Measurements from ENCODE around the gene GNPTG. TPM values are rescaled to one million over a fixed set of nuclear protein-coding genes. Genes with fewer than 3 reads are reported as not detected.

Gene GNPTG
- total and polyA plus RNA-seq, 2 of the 8 experiments (the other 6 are each of a cell fraction or from before 2014, with no cell fraction given), result 26.2 to 51.2 TPM

DNA sequence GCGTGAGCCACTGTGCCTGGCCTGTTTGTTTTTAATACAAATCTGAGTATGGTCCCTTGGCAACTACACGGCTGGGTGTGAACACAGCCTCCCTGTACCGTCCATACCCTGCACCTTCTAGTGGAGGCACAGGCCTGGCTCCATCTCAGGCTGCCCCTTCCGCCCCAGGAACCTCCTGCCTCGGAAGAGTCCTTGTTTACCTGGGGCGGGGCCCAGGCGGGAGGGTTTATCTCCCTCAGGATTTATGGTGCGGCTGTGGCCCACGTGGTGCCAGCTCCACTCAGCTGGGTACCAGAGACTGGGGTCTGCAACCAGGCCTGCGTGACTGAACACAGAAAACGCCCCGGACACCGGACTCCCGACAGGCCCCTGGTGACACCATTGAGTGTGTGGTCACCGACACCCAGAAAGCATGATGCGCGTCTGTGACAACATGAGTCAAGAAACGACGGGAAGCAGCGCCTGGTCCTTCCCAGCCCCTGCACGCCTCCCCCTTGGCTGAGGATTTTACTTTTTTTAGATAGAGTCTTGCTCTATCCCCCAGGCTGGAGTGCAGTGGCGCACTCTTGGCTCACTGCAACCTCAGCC lies 43.8 kb downstream of the GNPTG start:
- no peak overlapping the region for H3K9ac ChIP-seq (replicated peaks in 1 of 4; ENCODE audit: extremely low read depth in 1 of 4, low read depth in 3 of 4, low read length in 3 of 4)
- H3K14ac ChIP-seq (ENCODE audit: insufficient read length), result no peak overlapping the region
- 93% methylated on average over 20 of the region's 22 CpGs; no CpG with 5 or more reads in 1 of the 2 experiments for WGBS, 2 experiments (ENCODE audit: extremely low coverage in 1 of 2, insufficient coverage in 1 of 2, insufficient read length in 1 of 2, insufficient replicate concordance in 2 of 2, low coverage in 1 of 2, low lambda C conversion rate in 2 of 2, missing lambda C conversion rate in 1 of 2)
- ChIA-PET CTCF (ENCODE audit: partially characterized antibody) (no interaction called here), POLR2A (ENCODE audit: partially characterized antibody) (no interaction called here)
- no peak overlapping the region for H3K18ac ChIP-seq (ENCODE audit: extremely low read depth, low read length)
- H3K9me3 ChIP-seq (ENCODE audit: insufficient read depth in 2 of 2, low read depth in 1 of 2, low read length in 1 of 2), result no peaks in the 10 kb centered on the region
- H4K20me1 ChIP-seq (replicated peaks in 1 of 2; ENCODE audit: control insufficient read depth in 1 of 2, insufficient read depth in 2 of 2, low read length in 2 of 2), result peaks cover 0 to 4% of the 10 kb centered on the region in 2 experiments
- no peak overlapping the region for H2BK12ac ChIP-seq (ENCODE audit: low read depth, low read length)
- H3K23ac ChIP-seq (ENCODE audit: insufficient read length), result no peak overlapping the region
- no peak for FAIRE-seq
- H4K91ac ChIP-seq (replicated peaks; ENCODE audit: insufficient read length, low read length), result no peak overlapping the region
- no peak overlapping the region for H4K5ac ChIP-seq (ENCODE audit: insufficient read length, low read depth, low read length)
- DNase-seq (ENCODE audit: low read depth in 1 of 2, low spot score in 2 of 2), result no peak
- H2BK5ac ChIP-seq (ENCODE audit: low read depth, low read length), result no peak overlapping the region
- H4K8ac ChIP-seq (ENCODE audit: extremely low read depth, insufficient read depth, low read length), result no peak overlapping the region
- H3K79me2 ChIP-seq (ENCODE audit: control insufficient read depth in 1 of 2, insufficient read depth in 2 of 2, low read length in 2 of 2), result no peaks in the 10 kb centered on the region
- H3K79me1 ChIP-seq (ENCODE audit: low read depth, low read length), result no peaks in the 10 kb centered on the region
- H3K27me3 ChIP-seq (replicated peaks in 1 of 4; ENCODE audit: control insufficient read depth in 3 of 4, extremely low read depth in 1 of 4, insufficient read depth in 3 of 4, low read length in 3 of 4), result no peaks in the 10 kb centered on the region
- H3K4me2 ChIP-seq (ENCODE audit: insufficient read depth in 1 of 2, low read depth in 2 of 2, low read length in 2 of 2), result no peak overlapping the region
- H2BK20ac ChIP-seq (ENCODE audit: low read length), result no peak overlapping the region
- no peak overlapping the region for H3K27ac ChIP-seq (ENCODE audit: low read depth, low read length)
- no peak overlapping the region for H2AK5ac ChIP-seq (ENCODE audit: low read depth, low read length)
- H3K23me2 ChIP-seq (ENCODE audit: low read depth, low read length), result no peaks in the 10 kb centered on the region
- H3K4me3 ChIP-seq (ENCODE audit: extremely low read depth in 1 of 4, insufficient read depth in 2 of 4, low read depth in 3 of 4, low read length in 4 of 4), result no peak overlapping the region
- H3K36me3 ChIP-seq (ENCODE audit: control insufficient read depth in 2 of 4, insufficient read depth in 4 of 4, low read length in 3 of 4), result peaks cover under 1 to 13% (median 6%) of the 10 kb centered on the region in 4 experiments; a peak in 4 of 8 replicates
- H2AFZ ChIP-seq (ENCODE audit: low read length), result no peak overlapping the region
- H3K4me1 ChIP-seq (replicated peaks in 1 of 4; ENCODE audit: control insufficient read depth in 3 of 4, insufficient read depth in 4 of 4, low read length in 3 of 4), result no peaks in the 10 kb centered on the region
- no peak overlapping the region for H2BK15ac ChIP-seq (ENCODE audit: low read length)
- H3K4ac ChIP-seq (replicated peaks; ENCODE audit: insufficient read length, low read depth, low read length), result no peak overlapping the region
- no peak overlapping the region for H3K56ac ChIP-seq (replicated peaks; ENCODE audit: insufficient read length, low read depth, low read length)
- H2BK120ac ChIP-seq (replicated peaks; ENCODE audit: low read depth, low read length), result no peak overlapping the region
- TF ChIP-seq CTBP2 (IDR thresholded peaks at IDR 0.05; ENCODE audit: borderline replicate concordance, insufficient read depth, insufficient read length, low read length), result no peak
- TF ChIP-seq SIN3A (conservative IDR thresholded peaks at IDR 0.05 in 1 of 2, IDR thresholded peaks at IDR 0.05 in 1 of 2; ENCODE audit: low read depth in 1 of 2, low read length in 2 of 2), result no peak
- TF ChIP-seq SP4 (IDR thresholded peaks at IDR 0.05; ENCODE audit: low read length), result no peak
- TF ChIP-seq CREB1 (IDR thresholded peaks at IDR 0.05), result no peak
- TF ChIP-seq ASH2L (IDR thresholded peaks at IDR 0.05; ENCODE audit: low read length), result no peak
- no peak for TF ChIP-seq EGR1 (IDR thresholded peaks at IDR 0.05; ENCODE audit: borderline replicate concordance, low read depth, low read length)
- TF ChIP-seq RNF2 (IDR thresholded peaks at IDR 0.05; ENCODE audit: borderline replicate concordance, low read depth, low read length, missing control alignments, poor library complexity, severe bottlenecking), result no peak
- no peak for TF ChIP-seq CBX8 (IDR thresholded peaks at IDR 0.05; ENCODE audit: borderline replicate concordance, low read depth, low read length)
- TF ChIP-seq ZNF274 (IDR thresholded peaks at IDR 0.05; ENCODE audit: borderline replicate concordance, extremely low read depth, low read length), result no peak
- TF ChIP-seq SP2 (IDR thresholded peaks at IDR 0.05; ENCODE audit: low read length), result no peak
- TF ChIP-seq POU5F1 (IDR thresholded peaks at IDR 0.05; ENCODE audit: low read depth, low read length), result no peak
- TF ChIP-seq SUZ12 (IDR thresholded peaks at IDR 0.05; ENCODE audit: low read length), result no peak
- no peak for TF ChIP-seq TBP (IDR thresholded peaks at IDR 0.05; ENCODE audit: low read depth, low read length)
- TF ChIP-seq CEBPB (IDR thresholded peaks at IDR 0.05; ENCODE audit: low read depth, low read length), result no peak
